ENCODE results near the gene PHPT1.

- TF ChIP-seq, protein P1, sequence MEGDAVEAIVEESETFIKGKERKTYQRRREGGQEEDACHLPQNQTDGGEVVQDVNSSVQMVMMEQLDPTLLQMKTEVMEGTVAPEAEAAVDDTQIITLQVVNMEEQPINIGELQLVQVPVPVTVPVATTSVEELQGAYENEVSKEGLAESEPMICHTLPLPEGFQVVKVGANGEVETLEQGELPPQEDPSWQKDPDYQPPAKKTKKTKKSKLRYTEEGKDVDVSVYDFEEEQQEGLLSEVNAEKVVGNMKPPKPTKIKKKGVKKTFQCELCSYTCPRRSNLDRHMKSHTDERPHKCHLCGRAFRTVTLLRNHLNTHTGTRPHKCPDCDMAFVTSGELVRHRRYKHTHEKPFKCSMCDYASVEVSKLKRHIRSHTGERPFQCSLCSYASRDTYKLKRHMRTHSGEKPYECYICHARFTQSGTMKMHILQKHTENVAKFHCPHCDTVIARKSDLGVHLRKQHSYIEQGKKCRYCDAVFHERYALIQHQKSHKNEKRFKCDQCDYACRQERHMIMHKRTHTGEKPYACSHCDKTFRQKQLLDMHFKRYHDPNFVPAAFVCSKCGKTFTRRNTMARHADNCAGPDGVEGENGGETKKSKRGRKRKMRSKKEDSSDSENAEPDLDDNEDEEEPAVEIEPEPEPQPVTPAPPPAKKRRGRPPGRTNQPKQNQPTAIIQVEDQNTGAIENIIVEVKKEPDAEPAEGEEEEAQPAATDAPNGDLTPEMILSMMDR (conservative IDR thresholded peaks at IDR 0.05; ENCODE audit: low read depth in 2 of 2), result no peak
- no peak for TF ChIP-seq EZH2 (IDR thresholded peaks at IDR 0.05; ENCODE audit: low read depth, unreplicated experiment)
Measured at GRCh38 chr9:136890661-136891060, 41.5 kb downstream of the PHPT1 start.

All from GM23338 (cell line).